ENCODE measurements around the gene SNRK.

Gene SNRK

DNA sequence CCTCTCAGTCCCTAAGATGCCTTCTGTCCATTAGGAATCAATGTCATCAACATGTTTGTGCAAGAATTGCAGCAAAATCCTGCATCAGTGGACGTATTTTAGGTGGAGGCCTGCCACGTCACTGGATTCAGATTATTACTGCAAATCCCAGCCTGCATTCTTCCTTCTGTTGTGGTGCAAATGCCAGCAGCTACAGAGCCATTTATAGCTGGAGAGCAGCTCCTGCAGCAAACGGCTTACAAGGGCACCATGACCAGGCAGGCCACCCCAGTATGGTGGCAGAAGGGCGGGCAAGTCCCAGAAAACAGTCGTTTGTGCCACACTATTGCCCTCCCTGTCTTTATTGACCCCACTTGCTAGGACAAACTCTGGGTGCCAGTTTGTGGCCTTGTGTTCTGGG is 74.7 kb downstream of the SNRK start:
- no peaks in the 10 kb centered on the region for H3F3A ChIP-seq (ENCODE audit: low read depth)
- no peaks in the 10 kb centered on the region for H3K79me2 ChIP-seq (ENCODE audit: insufficient read depth, low read length)
- H3K36me3 ChIP-seq (ENCODE audit: insufficient read depth, low read length), result no peaks in the 10 kb centered on the region; the same call in 1 of the 2 replicates
- H3K4me2 ChIP-seq (ENCODE audit: low read depth, low read length, poor library complexity, severe bottlenecking), result no peak overlapping the region
- no peaks in the 10 kb centered on the region for H3K9me3 ChIP-seq (ENCODE audit: insufficient read depth, low read depth, low read length)
- no peak overlapping the region for H3K9ac ChIP-seq (ENCODE audit: low read depth, low read length, poor library complexity, severe bottlenecking)
- no peaks in the 10 kb centered on the region for H4K20me1 ChIP-seq (ENCODE audit: insufficient read depth, low read length, poor library complexity, severe bottlenecking)
- H3K9me2 ChIP-seq (replicated peaks; ENCODE audit: low read depth, low read length), result no peaks in the 10 kb centered on the region
- H3K27me3 ChIP-seq (ENCODE audit: insufficient read depth, low read length, poor library complexity, severe bottlenecking), result no peaks in the 10 kb centered on the region
- no peak overlapping the region for H3K4me3 ChIP-seq (ENCODE audit: low read length, poor library complexity, severe bottlenecking)
- no peak overlapping the region for H2AFZ ChIP-seq (ENCODE audit: low read length)
- TF ChIP-seq EZH2phosphoT487 (IDR thresholded peaks at IDR 0.05; ENCODE audit: borderline replicate concordance), result no peak
- TF ChIP-seq, protein P1, sequence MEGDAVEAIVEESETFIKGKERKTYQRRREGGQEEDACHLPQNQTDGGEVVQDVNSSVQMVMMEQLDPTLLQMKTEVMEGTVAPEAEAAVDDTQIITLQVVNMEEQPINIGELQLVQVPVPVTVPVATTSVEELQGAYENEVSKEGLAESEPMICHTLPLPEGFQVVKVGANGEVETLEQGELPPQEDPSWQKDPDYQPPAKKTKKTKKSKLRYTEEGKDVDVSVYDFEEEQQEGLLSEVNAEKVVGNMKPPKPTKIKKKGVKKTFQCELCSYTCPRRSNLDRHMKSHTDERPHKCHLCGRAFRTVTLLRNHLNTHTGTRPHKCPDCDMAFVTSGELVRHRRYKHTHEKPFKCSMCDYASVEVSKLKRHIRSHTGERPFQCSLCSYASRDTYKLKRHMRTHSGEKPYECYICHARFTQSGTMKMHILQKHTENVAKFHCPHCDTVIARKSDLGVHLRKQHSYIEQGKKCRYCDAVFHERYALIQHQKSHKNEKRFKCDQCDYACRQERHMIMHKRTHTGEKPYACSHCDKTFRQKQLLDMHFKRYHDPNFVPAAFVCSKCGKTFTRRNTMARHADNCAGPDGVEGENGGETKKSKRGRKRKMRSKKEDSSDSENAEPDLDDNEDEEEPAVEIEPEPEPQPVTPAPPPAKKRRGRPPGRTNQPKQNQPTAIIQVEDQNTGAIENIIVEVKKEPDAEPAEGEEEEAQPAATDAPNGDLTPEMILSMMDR (conservative IDR thresholded peaks at IDR 0.05; ENCODE audit: low read length), result no peak
- no peaks in the 10 kb centered on the region for H3K4me1 ChIP-seq (ENCODE audit: insufficient read depth, low read length, poor library complexity, severe bottlenecking)

DNA sequence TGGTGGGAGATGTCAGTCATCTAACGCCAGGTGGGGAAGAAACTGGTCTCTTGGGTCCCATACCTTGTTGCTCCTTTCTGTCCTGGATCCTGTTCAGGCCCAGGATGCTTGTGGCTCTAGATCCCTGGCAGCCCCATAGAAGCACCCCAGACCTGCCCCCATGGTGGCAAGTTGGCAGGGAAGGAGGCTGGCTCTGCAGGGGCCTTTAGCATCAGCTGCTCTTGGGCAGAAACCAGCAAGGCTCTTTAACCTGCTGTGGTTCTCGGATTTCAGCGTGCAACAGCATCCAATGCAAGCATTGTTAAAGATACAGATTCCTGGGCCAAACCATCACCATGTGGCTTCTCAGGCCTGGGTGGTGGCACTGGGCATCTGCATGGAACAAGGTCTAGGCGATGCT is 75.8 kb downstream of the SNRK start:
- Histone ChIP-seq H3K9me3 (ENCODE audit: insufficient read depth, low read depth, low read length) (no peaks in the 10 kb centered on the region), H3K27me3 (ENCODE audit: insufficient read depth, low read length, poor library complexity, severe bottlenecking) (no peaks in the 10 kb centered on the region), H2AFZ (ENCODE audit: low read length) (no peak overlapping the region), H3K79me2 (ENCODE audit: insufficient read depth, low read length) (no peaks in the 10 kb centered on the region), H3K4me2 (ENCODE audit: low read depth, low read length, poor library complexity, severe bottlenecking) (no peak overlapping the region), H3K36me3 (ENCODE audit: insufficient read depth, low read length) (no peaks in the 10 kb centered on the region; the same call in 1 of the 2 replicates), H3K9me2 (replicated peaks; ENCODE audit: low read depth, low read length) (no peaks in the 10 kb centered on the region), H3F3A (ENCODE audit: low read depth) (no peaks in the 10 kb centered on the region), H4K20me1 (ENCODE audit: insufficient read depth, low read length, poor library complexity, severe bottlenecking) (no peaks in the 10 kb centered on the region), H3K9ac (ENCODE audit: low read depth, low read length, poor library complexity, severe bottlenecking) (no peak overlapping the region), H3K4me3 (ENCODE audit: low read length, poor library complexity, severe bottlenecking) (no peak overlapping the region), H3K4me1 (ENCODE audit: insufficient read depth, low read length, poor library complexity, severe bottlenecking) (no peaks in the 10 kb centered on the region)
- TF ChIP-seq, protein P1 (conservative IDR thresholded peaks at IDR 0.05; ENCODE audit: low read length), result no peak
- TF ChIP-seq EZH2phosphoT487 (IDR thresholded peaks at IDR 0.05; ENCODE audit: borderline replicate concordance), result no peak

DNA sequence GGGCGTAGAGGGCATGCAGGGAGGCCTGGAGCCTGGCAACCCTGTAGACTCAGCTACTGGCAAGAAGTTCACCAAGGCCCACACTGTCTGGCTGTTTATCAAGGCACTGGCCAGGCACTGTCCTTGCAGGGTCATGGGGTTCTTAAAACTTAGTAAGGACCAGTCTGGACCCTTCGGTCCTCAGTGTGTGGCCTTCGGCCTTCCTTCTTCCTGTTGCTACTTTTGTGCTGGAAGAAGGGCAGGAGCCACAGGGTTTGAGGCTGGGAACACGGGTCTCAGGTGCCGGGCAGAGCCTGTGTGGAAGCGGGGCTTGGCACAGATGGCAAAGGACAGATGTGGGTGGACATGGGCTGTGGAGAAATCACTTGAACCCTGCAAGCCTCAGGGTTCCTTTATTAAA is 76.6 kb downstream of the SNRK start:
- Histone ChIP-seq H3K36me3 (ENCODE audit: insufficient read depth, low read length) (no peaks in the 10 kb centered on the region; the same call in 1 of the 2 replicates), H3K27me3 (ENCODE audit: insufficient read depth, low read length, poor library complexity, severe bottlenecking) (no peaks in the 10 kb centered on the region), H4K20me1 (ENCODE audit: insufficient read depth, low read length, poor library complexity, severe bottlenecking) (no peaks in the 10 kb centered on the region), H3K4me1 (ENCODE audit: insufficient read depth, low read length, poor library complexity, severe bottlenecking) (no peaks in the 10 kb centered on the region), H3K9me2 (replicated peaks; ENCODE audit: low read depth, low read length) (no peaks in the 10 kb centered on the region), H3K79me2 (ENCODE audit: insufficient read depth, low read length) (no peaks in the 10 kb centered on the region), H2AFZ (ENCODE audit: low read length) (no peak overlapping the region), H3K9me3 (ENCODE audit: insufficient read depth, low read depth, low read length) (no peaks in the 10 kb centered on the region), H3F3A (ENCODE audit: low read depth) (no peaks in the 10 kb centered on the region), H3K4me2 (ENCODE audit: low read depth, low read length, poor library complexity, severe bottlenecking) (no peak overlapping the region), H3K4me3 (ENCODE audit: low read length, poor library complexity, severe bottlenecking) (no peak overlapping the region), H3K9ac (ENCODE audit: low read depth, low read length, poor library complexity, severe bottlenecking) (no peak overlapping the region)
- TF ChIP-seq EZH2phosphoT487 (IDR thresholded peaks at IDR 0.05; ENCODE audit: borderline replicate concordance), result no peak
- TF ChIP-seq, protein P1 (conservative IDR thresholded peaks at IDR 0.05; ENCODE audit: low read length), result no peak
